GM20000 (cell line): Measurements from ENCODE around the gene LINGO3.

ENCODE experiments used
- DNase-seq: peaks from one replicate; pipeline ENCODE4 v3.0.0; 2012; ENCODE audit warnings: low spot score
- TF ChIP-seq, protein P1 (sequence below): IDR thresholded peaks from 2 replicates; pipeline ENCODE4 v1.5.1; 2012; ENCODE audit warnings: mild to moderate bottlenecking, control low read depth; ENCODE audit errors: extremely low read depth, missing control alignments

Gene LINGO3

DNA sequence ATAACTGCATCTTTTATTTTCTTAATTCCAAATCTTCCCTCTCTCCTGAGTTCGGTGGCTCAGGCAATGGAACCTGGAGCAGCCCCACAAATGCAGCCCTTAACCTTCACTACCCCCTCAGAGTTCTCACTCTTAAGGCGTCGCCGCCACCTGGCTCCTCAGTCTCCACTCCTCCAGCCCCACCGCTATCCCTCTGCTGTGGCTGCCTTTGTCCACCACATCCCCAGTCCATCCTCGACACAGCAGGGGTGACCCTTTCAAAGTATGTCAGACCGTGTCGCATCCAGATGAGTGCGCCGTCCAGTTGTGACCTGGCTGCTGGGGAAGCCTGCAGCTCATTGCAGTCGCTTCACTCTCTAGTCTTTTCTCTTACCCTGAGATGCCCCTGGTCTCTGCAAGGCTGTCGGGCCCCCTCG, 21.6 kb upstream of the LINGO3 start:
- TF ChIP-seq, protein P1, sequence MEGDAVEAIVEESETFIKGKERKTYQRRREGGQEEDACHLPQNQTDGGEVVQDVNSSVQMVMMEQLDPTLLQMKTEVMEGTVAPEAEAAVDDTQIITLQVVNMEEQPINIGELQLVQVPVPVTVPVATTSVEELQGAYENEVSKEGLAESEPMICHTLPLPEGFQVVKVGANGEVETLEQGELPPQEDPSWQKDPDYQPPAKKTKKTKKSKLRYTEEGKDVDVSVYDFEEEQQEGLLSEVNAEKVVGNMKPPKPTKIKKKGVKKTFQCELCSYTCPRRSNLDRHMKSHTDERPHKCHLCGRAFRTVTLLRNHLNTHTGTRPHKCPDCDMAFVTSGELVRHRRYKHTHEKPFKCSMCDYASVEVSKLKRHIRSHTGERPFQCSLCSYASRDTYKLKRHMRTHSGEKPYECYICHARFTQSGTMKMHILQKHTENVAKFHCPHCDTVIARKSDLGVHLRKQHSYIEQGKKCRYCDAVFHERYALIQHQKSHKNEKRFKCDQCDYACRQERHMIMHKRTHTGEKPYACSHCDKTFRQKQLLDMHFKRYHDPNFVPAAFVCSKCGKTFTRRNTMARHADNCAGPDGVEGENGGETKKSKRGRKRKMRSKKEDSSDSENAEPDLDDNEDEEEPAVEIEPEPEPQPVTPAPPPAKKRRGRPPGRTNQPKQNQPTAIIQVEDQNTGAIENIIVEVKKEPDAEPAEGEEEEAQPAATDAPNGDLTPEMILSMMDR = no peak
- no peak for DNase-seq

DNA sequence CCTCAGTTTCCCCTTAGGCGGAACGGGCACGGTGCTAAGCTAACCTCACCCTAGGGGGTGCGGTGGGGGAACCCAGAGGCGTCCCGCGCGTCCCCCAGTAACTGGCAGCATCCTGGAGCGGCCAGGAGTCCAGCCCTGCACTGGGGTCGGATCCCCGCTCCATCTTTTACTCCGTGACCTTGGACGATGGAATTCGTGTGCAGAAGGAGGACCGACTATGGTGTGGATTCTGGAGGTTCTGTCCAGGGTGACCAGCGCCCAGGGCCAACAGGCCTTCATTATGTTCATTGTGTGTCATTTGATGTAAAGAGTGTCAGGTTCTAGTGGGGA, 21.2 kb upstream of the LINGO3 start:
- no peak for DNase-seq
- TF ChIP-seq, protein P1 = no peak

DNA sequence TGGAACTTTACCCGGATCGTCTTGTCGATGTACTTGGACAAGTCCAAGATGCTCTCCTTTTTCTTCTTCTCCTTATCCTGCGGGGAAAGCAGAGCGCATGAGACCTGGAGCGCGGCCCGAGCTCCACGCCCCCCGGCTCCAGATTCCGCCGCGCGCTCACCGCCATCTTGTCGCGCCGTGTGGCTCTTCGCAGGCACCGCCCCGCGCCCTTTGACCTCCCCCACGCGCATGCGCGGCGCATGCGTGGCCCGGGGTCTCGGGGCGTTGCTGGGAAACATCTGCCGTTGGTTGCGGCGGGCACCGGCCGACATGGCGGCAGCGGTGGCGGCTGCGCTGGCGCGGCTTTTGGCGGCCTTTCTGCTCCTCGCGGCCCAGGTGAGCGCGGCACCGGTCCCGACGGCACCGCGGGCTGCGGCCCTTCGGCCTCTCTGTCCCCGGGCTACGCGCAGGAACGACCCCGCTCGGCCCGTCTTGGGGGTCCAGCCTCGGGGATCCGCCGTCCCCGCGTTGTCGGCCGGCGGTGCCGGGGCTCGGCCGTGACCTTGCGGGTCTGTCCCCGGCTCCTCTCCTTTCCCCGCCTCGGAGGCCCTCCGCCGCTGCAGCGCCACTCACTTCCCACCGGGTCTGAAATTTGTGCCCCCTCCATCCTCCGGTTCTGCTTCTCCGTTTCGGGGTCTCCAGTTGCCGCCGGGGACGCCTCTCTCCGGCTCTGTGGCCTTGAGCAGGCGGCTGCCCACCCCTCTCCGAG, 20.6 kb upstream of the LINGO3 start, which contains the start of the genes LSM7 and SPPL2B:
Gene LSM7 (minus strand): TSS at position 186 of the 748 bp plus-strand sequence. CDS start 20 bp downstream, at position 166.
Gene SPPL2B (plus strand): TSS at position 284 of the 748 bp plus-strand sequence. CDS start 26 bp downstream, at position 310.
- peak; percentile 100 for DNase-seq
- TF ChIP-seq, protein P1 = no peak

DNA sequence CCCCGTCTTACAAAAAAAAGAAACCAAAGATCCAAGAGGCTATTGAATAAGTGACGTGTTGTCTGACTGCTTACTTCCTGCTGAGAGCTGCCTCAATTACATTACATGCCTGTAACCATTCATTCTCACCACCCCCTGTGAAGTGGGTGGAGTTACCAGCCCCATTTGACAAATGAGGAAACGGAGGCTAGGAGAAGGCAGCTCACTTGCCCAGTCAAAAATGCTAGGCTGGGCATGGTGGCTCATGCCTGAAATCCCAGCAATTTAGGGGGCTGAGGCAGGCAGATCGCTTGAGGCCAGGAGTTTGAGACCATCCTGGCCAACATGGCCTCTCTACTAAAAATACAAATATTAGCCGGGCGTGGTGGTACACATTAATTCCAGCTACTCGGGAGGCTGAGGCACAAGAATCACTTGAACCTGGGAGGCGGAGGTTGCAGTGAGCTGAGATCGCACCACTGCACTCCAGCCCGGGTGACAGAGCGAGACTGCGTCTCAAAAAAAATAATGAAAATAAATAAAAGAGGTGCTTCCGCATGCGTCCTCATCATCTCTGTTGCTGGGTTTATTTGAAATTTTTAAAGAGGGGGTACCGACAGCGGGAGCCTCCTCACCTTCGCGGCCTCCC, 19.9 kb upstream of the LINGO3 start:
- peak; percentile 89 for DNase-seq
- TF ChIP-seq, protein P1 = no peak

DNA sequence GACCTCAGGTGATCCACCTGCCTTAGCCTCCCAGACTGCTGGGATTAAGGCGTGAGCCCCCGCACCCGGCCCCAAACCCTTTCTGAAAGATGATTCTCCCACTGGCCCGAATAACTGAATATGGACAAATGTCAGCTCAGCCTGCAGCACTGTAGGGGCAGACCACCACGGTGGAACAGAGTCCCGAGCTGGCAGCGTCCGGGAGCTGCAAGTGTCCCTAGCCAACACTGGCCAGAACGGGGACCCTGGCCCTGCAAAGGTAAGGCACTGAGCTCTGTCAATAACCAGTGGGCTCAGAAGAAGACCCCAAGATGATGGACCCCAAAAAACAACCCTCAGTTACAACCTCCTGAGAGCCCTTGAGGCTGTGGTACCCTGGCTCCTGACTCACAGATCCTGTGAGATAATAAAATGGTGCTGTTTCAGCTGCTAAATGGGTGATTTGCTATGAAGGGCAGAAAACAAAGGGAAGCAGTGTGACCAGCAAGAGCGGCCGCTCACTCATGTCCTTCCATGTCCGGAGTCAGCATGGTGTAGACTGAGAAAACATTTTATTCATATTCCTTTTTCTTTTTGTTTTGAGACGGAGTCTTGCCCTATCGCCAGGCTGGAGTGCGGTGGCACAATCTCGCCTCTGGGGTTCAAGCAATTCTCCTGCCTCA, 18.9 kb upstream of the LINGO3 start:
- no peak for DNase-seq
- TF ChIP-seq, protein P1 = no peak

DNA sequence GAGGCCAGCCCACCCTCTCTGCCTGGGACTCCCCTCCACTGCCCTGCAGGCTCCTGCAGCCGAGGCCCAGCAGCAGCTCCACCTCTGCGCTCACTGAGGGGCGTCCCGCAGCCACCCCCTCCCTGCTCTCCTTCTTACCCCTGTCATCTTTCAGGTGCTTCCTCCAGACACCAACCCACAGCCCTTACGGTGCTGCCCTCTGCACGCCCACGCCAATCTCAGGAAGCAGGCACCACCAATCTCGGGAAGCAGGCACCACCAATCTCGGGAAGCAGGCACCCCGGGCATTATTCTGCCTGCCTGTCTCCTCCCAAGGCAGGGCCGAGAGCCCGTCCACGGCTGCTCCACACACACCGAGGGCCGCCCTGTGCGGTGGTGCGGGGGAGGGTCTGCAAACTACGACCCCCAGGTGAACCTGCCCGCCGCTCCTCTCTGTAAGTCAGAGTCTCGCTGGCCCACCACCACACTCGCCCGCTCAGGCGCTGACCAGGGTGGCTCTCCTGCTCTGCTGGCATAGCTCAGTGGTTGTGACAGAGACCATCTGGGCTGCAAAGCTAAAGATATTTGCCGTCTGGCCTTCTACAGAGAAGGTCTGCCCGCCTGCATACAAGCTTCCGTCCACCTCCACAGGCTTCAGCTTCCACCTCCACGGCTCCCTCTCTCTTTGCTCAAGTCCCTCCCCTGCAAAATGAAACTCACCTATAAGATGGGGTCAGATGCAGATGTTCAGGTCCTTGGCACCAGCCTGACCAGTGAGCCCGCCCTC, 17.5 kb upstream of the LINGO3 start:
- TF ChIP-seq, protein P1 = no peak
- DNase-seq = no peak
